SK-N-SH treated with all-trans-retinoic acid at 6 μM for 48 hours (cell line): Measurements from ENCODE around the gene ETV6.

Experiments
- ATAC-seq: fragments of 200-7000 bp; cut with Tn5 transposase; 3 replicates; pipeline ENCODE4 v1.9.1; 2020; ENCODE audit warnings: mild to moderate bottlenecking, moderate library complexity
- ARNTL ChIP-seq: fragments of 450-650 bp; formaldehyde crosslinking; IDR thresholded peaks from 2 replicates; pipeline ENCODE4 v1.5.0; 2020; ENCODE audit warnings: low read depth, mild to moderate bottlenecking, moderate library complexity, borderline replicate concordance
- BACH2 ChIP-seq: fragments of 250-450 bp; sonication (Bioruptor Pico); IDR thresholded peaks from 2 replicates; pipeline ENCODE4 v1.9.0; 2021; ENCODE audit warnings: mild to moderate bottlenecking, borderline replicate concordance
- CSDC2 ChIP-seq: fragments of 250-450 bp; sonication (Bioruptor Pico); IDR thresholded peaks from 2 replicates; pipeline ENCODE4 v1.5.0; 2020; ENCODE audit warnings: mild to moderate bottlenecking, moderate library complexity
- GLIS3 ChIP-seq: fragments of 250-450 bp; sonication (Bioruptor Pico); IDR thresholded peaks from 2 replicates; pipeline ENCODE4 v1.5.0; 2020; ENCODE audit warnings: mild to moderate bottlenecking, moderate library complexity
- ISL1 ChIP-seq: fragments of 250-450 bp; sonication (Bioruptor Pico); IDR thresholded peaks from 2 replicates; pipeline ENCODE4 v2.1.2; 2022; ENCODE audit warnings: mild to moderate bottlenecking, moderate library complexity
- OSR1 ChIP-seq: fragments of 250-450 bp; sonication (Bioruptor Pico); IDR thresholded peaks from 2 replicates; pipeline ENCODE4 v1.8.0; 2022; ENCODE audit warnings: moderate library complexity, mild to moderate bottlenecking, inconsistent platforms
- POU6F1 ChIP-seq: fragments of 250-450 bp; sonication (Bioruptor Pico); IDR thresholded peaks from 2 replicates; pipeline ENCODE4 v1.8.0; 2021; ENCODE audit warnings: low read depth, mild to moderate bottlenecking, moderate library complexity, borderline replicate concordance
- PPARA ChIP-seq: fragments of 250-450 bp; sonication (Bioruptor Pico); IDR thresholded peaks from 2 replicates; pipeline ENCODE4 v1.5.0; 2020; ENCODE audit warnings: mild to moderate bottlenecking, borderline replicate concordance
- RARB ChIP-seq: fragments of 250-450 bp; sonication (Bioruptor Pico); IDR thresholded peaks from 2 replicates; pipeline ENCODE4 v1.8.0; 2021; ENCODE audit warnings: mild to moderate bottlenecking, moderate library complexity
- SNAI2 ChIP-seq: fragments of 250-450 bp; sonication (Bioruptor Pico); IDR thresholded peaks from 2 replicates; pipeline ENCODE4 v1.5.0; 2020; ENCODE audit warnings: mild to moderate bottlenecking, moderate library complexity
- TOX ChIP-seq: fragments of 250-450 bp; sonication (Bioruptor Pico); IDR thresholded peaks from 2 replicates; pipeline ENCODE4 v1.8.0; 2021; ENCODE audit warnings: mild to moderate bottlenecking, moderate library complexity, borderline replicate concordance
- ZC3H10 ChIP-seq: fragments of 250-450 bp; sonication (Bioruptor Pico); IDR thresholded peaks from 2 replicates; pipeline ENCODE4 v1.5.1; 2021; ENCODE audit warnings: mild to moderate bottlenecking, moderate library complexity
- ZFP3 ChIP-seq: fragments of 250-450 bp; sonication (Bioruptor Pico); IDR thresholded peaks from 2 replicates; pipeline ENCODE4 v1.5.0; 2020; ENCODE audit warnings: mild to moderate bottlenecking, moderate library complexity
- ZFP30 ChIP-seq: fragments of 450-650 bp; formaldehyde crosslinking; IDR thresholded peaks from 2 replicates; pipeline ENCODE4 v1.5.0; 2022; ENCODE audit warnings: mild to moderate bottlenecking, moderate library complexity
- ZNF565 ChIP-seq: fragments of 450-650 bp; formaldehyde crosslinking; conservative IDR thresholded peaks from 2 replicates; pipeline ENCODE4 v1.5.0; 2020; ENCODE audit warnings: low read depth, mild to moderate bottlenecking, moderate library complexity
- ZNF70 ChIP-seq: fragments of 450-650 bp; formaldehyde crosslinking; IDR thresholded peaks from 2 replicates; pipeline ENCODE4 v1.5.0; 2020; ENCODE audit warnings: mild to moderate bottlenecking, moderate library complexity
- ZNF8 ChIP-seq: fragments of 450-650 bp; formaldehyde crosslinking; IDR thresholded peaks from 2 replicates; pipeline ENCODE4 v1.5.0; 2020; ENCODE audit warnings: mild to moderate bottlenecking, moderate library complexity
- TF ChIP-seq, protein P1 (sequence below): fragments of 250-450 bp; sonication (Bioruptor Pico); IDR thresholded peaks from 2 replicates; pipeline ENCODE4 v1.5.1; 2021; ENCODE audit warnings: mild to moderate bottlenecking, moderate library complexity
- TF ChIP-seq, protein P2 (sequence below): fragments of 250-450 bp; sonication (Bioruptor Pico); IDR thresholded peaks from 2 replicates; pipeline ENCODE4 v1.5.0; 2020; ENCODE audit warnings: mild to moderate bottlenecking, moderate library complexity
- TF ChIP-seq, protein P3 (sequence below): fragments of 250-450 bp; sonication (Bioruptor Pico); IDR thresholded peaks from 2 replicates; pipeline ENCODE4 v1.5.1; 2020; ENCODE audit warnings: low read depth, mild to moderate bottlenecking, moderate library complexity

The ETV6 gene

GRCh38 chr12:11656550-11656949, 7.1 kb downstream of the ETV6 start:
- no peak for ATAC-seq
- TF ChIP-seq TOX (CRISPR knock-in tag) = no peak
- TF ChIP-seq ISL1 (CRISPR knock-in tag) = no peak
- TF ChIP-seq ARNTL (CRISPR knock-in tag) = no peak
- TF ChIP-seq, protein P1, sequence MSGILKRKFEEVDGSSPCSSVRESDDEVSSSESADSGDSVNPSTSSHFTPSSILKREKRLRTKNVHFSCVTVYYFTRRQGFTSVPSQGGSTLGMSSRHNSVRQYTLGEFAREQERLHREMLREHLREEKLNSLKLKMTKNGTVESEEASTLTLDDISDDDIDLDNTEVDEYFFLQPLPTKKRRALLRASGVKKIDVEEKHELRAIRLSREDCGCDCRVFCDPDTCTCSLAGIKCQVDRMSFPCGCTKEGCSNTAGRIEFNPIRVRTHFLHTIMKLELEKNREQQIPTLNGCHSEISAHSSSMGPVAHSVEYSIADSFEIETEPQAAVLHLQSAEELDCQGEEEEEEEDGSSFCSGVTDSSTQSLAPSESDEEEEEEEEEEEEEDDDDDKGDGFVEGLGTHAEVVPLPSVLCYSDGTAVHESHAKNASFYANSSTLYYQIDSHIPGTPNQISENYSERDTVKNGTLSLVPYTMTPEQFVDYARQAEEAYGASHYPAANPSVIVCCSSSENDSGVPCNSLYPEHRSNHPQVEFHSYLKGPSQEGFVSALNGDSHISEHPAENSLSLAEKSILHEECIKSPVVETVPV (CRISPR knock-in tag) = no peak
- no peak for TF ChIP-seq ZNF565 (CRISPR knock-in tag)
- TF ChIP-seq ZNF8 (CRISPR knock-in tag) = no peak
- TF ChIP-seq, protein P2, sequence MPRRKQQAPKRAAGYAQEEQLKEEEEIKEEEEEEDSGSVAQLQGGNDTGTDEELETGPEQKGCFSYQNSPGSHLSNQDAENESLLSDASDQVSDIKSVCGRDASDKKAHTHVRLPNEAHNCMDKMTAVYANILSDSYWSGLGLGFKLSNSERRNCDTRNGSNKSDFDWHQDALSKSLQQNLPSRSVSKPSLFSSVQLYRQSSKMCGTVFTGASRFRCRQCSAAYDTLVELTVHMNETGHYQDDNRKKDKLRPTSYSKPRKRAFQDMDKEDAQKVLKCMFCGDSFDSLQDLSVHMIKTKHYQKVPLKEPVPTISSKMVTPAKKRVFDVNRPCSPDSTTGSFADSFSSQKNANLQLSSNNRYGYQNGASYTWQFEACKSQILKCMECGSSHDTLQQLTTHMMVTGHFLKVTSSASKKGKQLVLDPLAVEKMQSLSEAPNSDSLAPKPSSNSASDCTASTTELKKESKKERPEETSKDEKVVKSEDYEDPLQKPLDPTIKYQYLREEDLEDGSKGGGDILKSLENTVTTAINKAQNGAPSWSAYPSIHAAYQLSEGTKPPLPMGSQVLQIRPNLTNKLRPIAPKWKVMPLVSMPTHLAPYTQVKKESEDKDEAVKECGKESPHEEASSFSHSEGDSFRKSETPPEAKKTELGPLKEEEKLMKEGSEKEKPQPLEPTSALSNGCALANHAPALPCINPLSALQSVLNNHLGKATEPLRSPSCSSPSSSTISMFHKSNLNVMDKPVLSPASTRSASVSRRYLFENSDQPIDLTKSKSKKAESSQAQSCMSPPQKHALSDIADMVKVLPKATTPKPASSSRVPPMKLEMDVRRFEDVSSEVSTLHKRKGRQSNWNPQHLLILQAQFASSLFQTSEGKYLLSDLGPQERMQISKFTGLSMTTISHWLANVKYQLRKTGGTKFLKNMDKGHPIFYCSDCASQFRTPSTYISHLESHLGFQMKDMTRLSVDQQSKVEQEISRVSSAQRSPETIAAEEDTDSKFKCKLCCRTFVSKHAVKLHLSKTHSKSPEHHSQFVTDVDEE (CRISPR knock-in tag) = no peak
- no peak for TF ChIP-seq ZNF70 (CRISPR knock-in tag)
- TF ChIP-seq ZFP30 (CRISPR knock-in tag) = no peak
- no peak for TF ChIP-seq BACH2 (CRISPR knock-in tag)
- no peak for TF ChIP-seq PPARA (CRISPR knock-in tag)

DNA sequence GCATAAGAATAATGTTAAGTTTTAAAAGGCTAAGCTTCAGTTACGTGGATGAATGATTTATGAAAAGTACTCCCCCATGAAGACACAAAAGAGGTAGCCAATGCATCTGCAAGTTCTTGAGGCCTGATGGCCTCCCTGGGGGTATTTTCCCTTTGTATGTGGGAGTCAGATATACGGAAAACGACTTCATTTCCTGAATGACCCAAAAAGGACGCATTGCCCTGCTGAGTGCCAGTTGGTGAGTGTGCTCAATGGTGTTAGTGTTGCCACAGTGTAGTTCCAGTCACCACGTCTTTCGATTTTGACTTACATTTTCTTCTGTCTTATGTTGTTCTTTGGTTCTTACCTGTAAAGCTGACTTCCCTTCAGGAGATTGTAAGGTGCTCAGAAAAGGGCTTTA, 8.0 kb downstream of the ETV6 start:
- TF ChIP-seq ZNF565 (CRISPR knock-in tag) = no peak
- TF ChIP-seq ZFP30 (CRISPR knock-in tag) = no peak
- TF ChIP-seq TOX (CRISPR knock-in tag) = no peak
- TF ChIP-seq ISL1 (CRISPR knock-in tag) = no peak
- TF ChIP-seq, protein P3, sequence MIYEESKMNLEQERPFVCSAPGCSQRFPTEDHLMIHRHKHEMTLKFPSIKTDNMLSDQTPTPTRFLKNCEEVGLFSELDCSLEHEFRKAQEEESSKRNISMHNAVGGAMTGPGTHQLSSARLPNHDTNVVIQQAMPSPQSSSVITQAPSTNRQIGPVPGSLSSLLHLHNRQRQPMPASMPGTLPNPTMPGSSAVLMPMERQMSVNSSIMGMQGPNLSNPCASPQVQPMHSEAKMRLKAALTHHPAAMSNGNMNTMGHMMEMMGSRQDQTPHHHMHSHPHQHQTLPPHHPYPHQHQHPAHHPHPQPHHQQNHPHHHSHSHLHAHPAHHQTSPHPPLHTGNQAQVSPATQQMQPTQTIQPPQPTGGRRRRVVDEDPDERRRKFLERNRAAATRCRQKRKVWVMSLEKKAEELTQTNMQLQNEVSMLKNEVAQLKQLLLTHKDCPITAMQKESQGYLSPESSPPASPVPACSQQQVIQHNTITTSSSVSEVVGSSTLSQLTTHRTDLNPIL (CRISPR knock-in tag) = no peak
- TF ChIP-seq CSDC2 = no peak
- TF ChIP-seq RARB = no peak
- no peak for TF ChIP-seq POU6F1
- TF ChIP-seq, protein P1 (CRISPR knock-in tag) = no peak
- no peak for TF ChIP-seq BACH2 (CRISPR knock-in tag)
- TF ChIP-seq OSR1 (CRISPR knock-in tag) = no peak
- TF ChIP-seq GLIS3 (CRISPR knock-in tag) = no peak
- TF ChIP-seq ZNF70 (CRISPR knock-in tag) = no peak
- no peak for TF ChIP-seq ZFP3 (CRISPR knock-in tag)
- no peak for TF ChIP-seq ARNTL (CRISPR knock-in tag)
- no peak for TF ChIP-seq PPARA (CRISPR knock-in tag)
- no peak for TF ChIP-seq SNAI2 (CRISPR knock-in tag)
- no peak for TF ChIP-seq ZC3H10
- TF ChIP-seq ZNF8 (CRISPR knock-in tag) = no peak
- TF ChIP-seq, all 23 proteins: peak for 0
- ATAC-seq = no peak

GRCh38 chr12:11658791-11659190, 9.3 kb downstream of the ETV6 start:
- ATAC-seq = peak; percentile 97
- TF ChIP-seq ZNF565 (CRISPR knock-in tag) (no peak), ZC3H10 (no peak), ZFP3 (CRISPR knock-in tag) (no peak), GLIS3 (CRISPR knock-in tag) (no peak), ZNF8 (CRISPR knock-in tag) (no peak), POU6F1 (no peak), PPARA (CRISPR knock-in tag) (no peak), SNAI2 (CRISPR knock-in tag) (no peak), ARNTL (CRISPR knock-in tag) (no peak), TOX (CRISPR knock-in tag) (no peak)
- TF ChIP-seq, protein P2 (CRISPR knock-in tag) = no peak
